ENCODE results near the gene NFIC.
"Not testable (repeated sequence)": the region's sequence is repeated elsewhere in the genome, so short reads cannot be mapped to it uniquely, and the experiment has no call there.

NFIC gene

DNA sequence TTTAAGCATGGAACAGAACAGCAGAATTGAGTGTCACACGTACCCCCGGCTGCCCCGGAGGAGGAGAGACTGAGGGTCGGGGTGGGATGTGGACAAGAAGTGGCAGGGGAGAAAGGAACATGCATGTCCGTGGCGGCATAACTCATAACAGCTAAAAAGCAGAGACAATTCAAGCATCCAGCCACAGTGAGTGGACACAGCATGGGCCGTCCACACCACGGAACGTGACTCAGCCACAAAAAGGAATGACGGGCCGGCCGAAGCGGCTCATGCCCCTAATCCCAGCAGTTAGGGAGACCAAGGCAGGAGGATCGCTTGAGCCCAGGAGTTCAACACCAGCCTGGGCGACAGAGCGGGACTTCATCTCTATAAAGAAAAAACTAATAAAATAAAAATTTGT, 126.5 kb downstream of the NFIC start:
- no peak for DNase-seq (ENCODE audit: low read depth)

DNA sequence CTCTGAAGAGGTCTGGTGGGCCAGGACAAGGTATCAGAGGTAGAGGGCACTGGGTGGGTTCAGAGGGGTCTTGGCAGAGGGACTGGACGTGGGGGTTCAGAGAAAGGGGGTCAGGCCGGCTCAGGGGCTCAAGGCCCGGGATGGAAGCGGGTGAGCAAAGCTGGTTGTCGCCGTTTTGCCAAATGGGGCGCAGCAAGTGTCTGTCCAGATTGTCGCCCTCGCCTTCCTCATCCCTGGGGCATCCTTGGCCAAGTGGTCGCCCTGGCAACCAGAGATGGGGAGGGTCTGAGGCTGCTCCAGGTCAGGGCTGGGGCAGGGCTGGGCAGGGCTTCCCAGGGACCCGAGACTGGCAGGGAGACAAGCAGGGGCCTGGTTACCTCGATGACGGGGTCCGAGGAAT, 127.3 kb downstream of the NFIC start:
- DNase-seq (ENCODE audit: low read depth) = no peak

DNA sequence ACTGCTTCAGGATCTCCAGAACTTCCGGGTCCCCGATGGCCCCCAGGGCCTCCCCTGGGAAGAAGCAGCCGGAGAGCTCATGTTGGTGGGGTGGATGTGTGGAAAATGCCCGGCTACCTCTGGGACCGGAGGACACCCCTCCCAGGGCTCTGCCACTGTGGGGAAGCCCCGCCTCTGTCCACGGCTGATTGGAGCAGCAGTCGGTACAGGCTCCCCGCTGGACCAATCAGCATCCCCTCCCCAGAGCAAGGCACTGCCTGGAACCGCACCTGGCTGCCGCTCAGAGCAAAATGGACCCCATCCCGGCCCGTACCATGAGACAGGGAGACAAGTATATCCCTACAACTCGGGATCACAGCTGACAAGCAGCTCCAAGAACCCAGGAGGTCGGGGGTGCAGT, 127.7 kb downstream of the NFIC start:
- no peak for DNase-seq (ENCODE audit: low read depth)

DNA sequence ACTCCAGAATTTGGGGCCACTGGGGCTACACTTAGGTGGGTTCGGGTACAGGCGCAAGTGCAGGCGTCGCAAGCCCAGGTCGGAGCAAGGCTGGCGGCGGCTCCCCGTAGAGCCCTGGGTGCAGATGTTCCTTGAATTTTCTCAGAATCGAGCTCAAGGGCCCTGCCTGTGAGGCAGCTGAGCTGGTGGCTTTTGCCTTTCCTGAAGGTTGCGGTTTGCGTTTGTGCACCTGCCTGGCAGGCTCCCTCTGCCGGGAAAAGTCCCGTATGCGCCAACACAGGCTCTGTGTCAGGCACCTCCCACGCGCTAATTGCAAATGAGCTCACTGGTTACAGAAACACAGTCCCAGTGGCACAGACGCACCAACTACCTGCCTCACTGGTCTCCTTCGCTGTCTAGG, 128.2 kb downstream of the NFIC start:
- DNase-seq (ENCODE audit: low read depth) = no peak

DNA sequence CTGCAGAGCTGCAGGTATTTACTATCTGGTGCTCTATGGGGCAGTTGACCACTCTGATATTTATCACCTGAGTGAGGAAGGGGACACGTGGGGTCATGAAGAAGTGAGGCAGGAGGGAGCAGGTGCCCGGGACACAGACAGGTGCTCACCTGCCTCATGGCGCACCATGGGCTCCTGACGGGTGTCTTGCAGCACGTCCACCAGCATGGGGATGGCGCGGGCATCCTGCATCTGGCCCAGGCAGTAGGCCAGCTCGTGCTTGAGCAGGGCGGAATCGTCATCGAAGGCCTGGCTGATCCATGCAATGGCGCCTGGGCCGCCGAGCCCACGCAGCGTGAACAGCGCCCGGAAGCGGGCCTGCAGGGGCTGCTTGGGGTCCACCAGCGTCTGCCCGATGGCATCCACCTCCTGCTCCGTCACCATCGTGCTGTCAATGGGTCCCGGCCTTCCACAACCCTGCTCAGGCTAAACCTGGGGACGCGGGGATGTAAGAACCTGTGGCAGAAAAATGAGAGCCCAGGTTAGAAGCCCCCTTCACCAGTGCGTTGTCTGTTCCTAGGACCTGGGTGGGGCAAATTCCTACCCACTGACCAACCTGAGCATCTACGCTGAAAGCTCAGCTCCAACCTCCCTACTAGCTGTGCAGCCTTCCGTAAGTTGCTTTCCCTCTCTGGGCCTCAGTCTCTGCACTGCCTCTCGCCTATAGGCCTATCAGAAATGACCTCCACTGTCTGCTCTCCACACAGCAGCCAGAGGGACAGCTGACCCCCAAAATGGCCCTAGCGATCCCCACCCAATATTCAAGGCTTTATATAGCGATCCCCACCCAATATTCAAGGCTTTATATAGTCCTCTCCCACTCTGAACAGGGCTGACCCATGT, 130.2 kb downstream of the NFIC start:
- no peak for DNase-seq (ENCODE audit: low read depth)

DNA sequence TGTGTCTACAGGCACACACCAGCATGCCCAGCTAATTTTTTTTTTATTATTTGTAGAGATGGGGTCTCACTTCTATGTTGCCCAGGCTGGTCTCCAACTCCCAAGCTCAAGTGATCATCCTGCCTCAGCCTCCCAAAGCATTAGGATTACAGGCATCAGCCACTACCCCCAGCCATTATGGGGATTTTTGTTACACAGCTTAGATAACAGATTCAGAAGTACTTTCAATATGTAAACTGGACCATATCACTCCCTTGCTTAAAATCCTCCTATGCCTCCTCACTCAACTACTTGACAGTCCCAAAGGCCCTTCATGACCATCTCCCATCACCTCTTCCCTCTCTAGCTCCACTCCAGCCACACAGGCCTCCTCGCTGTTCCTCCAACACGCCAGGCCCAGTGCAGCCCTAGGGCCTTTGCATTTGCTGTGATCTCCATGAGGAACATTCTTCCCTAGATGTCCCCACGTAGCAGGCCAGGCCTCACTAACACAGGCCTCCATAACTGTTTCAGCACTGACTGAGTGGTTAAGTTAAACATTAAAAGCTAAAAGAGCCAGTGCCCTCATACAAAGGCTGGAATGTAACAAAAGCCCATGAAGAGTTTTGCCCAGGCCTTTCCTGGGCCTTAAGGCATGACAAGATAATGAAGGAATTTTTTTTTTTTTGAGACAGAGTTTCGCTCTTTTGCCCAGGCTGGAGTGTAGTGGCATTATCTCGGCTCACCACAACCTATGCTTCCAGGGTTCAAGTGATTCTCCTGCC, 131.6 kb downstream of the NFIC start:
- no peak for DNase-seq (ENCODE audit: low read depth)

DNA sequence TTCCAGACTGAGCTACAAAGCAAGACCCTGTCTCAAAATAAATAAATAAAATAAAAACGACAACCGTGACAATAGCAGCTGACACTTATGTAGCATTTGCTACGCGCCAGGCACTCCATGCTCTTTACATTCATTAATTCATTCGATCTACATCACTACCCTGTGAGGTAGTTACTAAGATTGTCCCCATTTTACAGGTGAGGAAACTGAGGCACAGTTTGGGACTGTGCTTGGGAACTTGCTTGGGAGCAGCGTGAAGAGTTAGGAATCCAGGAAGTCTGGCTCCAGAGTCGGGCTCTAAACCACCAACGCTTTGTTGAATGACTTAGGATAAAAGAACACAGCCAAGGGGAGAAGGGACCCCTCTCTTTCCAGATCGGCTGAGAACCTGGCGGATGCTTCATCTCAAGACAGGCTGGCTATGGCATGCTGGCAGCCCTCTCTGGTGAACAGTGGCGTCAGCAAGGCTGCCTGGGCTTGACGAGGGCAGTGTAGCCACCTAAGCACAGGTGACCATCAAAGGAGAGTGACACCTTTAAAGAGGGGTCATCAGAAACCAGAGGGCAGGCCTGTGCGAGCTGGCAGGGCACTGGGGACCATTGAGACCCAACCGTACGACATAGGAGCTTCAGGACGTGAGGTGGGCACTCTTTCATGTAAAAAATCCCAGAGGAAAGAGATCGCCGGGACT, 133.5 kb downstream of the NFIC start:
- no peak for DNase-seq (ENCODE audit: low read depth)

DNA sequence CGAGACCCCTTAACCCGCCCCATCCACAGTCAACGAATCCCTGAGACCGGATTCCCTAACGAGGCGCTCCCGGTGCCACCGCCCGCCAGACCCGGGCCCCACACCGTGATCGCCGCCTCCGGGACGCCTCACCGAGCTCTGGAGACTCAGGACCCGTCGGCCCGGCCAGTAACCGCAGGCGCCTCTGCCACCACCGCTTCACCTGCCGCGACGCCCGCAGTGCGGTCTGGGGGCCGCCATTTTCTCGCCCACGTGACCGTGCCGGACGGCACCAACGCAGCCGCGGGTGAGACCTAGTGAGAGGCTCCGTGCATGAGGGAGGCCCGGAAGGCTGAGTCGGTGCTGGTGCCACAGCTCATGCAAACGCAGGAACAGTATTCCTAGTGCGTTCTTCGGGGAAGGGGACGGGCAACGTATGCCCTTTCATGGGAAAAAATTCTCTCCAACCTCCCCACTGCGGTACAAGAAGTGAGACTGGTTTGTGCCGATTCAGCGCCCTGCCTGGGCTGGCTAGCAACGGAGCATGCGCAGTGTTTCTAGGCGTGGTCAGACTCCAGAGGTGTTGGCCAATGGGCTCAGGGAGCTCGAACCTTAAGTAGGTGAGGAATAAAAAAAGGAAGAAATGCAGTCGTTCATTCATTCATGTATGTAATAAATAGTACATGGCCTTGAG, 134.2 kb downstream of the NFIC start, which contains the start of gene DOHH:
Gene DOHH (minus strand): TSS at position 246 of the 673 bp plus-strand sequence. CDS start 3,860 bp downstream, outside the sequence.
- peak; percentile 73 for DNase-seq (ENCODE audit: low read depth)

DNA sequence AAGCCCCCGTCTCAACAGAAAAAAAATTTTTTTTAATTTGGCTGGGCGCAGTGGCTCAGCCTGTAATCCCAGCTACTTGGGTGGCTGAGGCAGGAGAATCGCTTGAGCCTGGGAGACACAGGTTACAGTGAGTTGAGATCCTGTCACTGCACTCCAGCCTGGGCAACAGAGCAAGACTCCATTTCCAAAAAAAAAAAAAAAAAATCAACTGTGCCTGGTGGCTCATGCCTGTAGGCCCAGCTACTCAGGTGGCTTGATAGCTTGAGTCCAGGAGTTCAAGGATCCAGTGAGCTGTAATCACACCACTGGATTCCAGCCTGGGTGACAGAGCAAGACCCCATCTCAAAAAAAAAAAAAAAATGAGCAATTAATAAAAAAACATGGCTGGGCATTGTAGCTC, 135.4 kb downstream of the NFIC start:
- DNase-seq (ENCODE audit: low read depth) = no peak

DNA sequence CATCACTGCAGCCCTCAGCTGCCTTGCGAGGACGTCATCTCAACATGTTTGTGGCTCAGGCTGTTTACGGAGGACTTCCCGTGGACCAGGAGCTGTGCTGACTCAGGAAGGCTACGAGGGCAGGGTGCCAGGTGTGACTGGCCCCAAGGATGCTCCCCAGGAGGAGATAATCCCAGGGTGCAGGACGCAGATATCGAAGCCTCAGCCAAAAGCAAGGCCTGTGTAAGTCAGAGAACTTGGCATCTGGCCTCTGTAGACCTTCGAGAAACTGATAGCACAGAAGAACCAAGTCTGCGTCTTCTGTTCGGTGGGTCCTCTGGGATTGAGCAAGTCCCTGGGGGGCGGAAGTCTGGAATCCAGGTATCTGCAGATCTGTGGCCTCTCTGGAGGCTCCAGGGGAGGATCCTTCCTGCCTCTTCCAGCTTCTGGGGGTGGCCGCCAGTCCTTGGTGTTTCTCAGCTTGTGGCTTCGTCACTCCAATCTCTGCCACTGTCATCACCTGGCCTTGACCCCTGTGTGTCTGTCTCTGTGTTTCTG, 136.7 kb downstream of the NFIC start:
- no peak for DNase-seq (ENCODE audit: low read depth)

DNA sequence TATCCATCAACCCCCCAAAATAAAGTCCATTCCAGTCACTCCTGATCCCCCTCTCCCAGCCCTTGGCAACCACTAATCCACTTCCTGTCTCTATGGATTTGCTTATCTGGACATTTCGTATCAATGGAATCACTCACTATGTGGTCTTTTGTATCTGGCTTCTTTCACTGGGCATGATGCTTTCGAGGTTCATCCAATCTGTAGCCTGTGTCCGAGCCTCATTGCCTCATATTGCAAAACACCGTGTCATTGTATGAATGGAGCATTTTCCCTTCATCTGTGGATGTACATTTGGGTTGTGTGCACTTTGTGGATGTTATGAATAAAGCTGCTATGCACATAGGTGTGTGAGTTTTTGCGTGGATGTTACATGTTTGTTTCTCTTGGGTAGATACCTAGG, 138.4 kb downstream of the NFIC start:
- DNase-seq (ENCODE audit: low read depth) = no peak

DNA sequence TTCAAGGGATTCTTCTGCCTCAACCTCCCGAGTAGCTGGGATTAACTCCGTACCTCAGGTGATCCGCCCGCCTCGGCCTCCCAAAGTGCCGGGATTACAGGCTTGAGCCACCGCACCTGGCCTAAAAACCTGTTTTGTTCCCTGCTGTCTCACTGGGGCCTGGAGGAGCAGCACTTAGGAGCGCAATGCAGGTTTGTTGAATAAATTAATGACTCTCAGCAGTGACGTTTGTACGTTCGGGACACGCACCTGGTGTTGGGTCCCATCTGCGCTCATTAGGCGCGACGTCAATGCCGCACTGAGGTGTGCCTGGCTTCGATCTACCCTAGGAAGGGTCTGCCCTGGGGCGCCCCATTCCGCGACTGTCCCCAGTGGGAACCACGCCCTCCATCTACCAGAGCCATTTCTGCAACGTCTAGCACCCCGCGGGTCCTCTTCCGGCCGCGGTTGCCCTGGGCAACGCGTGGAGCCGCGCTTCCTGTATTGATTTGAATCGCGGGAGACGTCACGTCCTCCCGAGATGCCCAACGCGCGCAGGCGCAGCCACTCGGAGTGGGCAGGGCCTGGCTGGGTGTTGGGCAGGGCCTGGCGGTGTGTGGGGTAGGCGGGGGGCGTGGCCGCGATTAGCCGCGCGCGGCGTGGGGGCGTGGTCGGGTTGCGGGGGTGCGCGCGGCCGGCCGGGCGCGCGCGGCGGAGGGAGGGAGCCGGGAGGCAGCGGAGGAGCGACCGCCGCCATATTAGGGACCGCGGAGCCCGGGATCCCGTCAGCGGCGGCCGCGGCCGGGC, 139.4 kb downstream of the NFIC start, which contains the start of gene FZR1:
Gene FZR1 (plus strand): TSS at position 714 of the 786 bp plus-strand sequence. CDS start 16,679 bp downstream, outside the sequence.
- DNase-seq (ENCODE audit: low read depth) = peak; percentile 88

DNA sequence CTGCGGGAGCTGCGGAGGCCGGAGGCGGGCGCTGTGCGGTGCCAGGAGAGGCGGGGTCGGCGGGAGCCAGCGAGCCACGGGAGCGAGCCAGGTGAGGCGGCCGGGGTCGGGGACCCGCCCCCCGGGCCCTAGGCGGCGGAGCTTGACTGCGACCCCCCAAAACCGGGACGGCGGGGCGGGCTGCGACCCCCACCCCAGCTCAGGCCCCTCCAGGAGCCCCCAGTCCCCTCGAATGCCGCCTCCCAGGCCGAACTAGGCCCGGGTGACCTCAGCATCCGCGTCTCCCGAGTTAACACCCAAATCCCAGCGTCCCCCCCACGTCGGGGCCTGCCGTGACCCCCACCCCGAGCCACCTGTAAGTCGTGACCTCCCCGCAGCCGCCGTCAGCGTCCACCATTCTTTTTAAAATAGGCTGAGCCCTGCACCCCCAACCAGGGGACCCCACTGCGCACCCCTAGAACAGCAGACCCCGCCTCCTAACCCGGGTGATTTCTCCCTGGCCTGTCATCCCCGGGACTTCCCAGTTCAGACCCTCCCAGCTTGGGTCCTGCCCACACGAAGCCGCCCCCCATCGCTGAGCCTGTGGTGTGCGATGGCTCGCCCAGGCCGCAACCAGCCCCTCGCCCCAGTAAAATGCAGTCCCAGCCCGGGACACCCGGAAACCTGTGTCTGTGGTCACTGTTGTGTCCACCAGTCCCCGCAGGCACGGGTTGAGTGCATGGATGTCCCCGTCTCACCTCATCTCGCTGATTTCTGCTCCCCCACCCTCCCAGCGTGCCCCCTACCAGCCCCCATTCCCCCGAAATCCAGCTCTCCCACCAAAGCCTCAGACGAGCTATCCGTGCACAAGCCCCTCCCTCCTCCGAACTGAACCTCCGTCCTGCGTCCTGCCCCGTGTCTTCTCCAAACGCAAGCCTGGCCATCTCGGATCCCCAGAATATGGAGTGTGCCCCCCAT, 140.3 kb downstream of the NFIC start:
- DNase-seq (ENCODE audit: low read depth) = no peak

DNA sequence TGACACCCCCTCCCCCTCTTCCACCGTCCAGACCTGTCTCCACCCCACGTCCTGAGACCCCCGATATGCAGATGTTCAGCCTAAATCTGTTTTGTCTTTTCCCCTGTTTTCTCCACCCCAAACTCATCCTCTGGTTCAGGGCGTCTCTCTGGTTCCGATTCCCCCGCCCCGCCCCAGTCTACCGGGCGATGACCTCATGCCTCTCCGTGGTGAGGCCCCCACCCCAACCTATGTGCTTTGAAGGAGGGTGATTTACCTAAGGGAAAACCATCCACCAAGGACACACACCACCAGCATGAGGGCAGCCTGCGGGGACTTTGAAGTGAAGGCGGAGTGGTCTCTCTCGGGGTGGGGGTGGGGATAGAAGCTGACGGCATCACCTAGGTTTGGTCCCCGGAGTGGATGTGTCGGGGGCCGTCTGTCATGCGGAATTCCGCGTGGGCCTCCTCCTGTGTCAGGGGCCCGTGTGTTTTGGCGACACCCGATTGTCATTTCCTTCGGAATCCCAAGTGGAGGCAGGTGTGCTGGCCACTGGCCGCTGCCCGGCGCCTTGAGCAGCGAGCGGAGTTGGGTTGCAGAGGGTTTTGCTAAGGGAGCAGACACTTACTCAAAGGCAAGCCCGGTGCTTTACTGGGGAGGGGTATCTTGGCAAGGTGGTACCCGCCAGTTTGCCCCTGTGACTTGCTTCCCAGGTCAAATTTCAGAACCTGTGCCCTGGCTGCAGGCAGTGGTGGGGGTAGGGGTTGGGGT, 141.2 kb downstream of the NFIC start:
- DNase-seq (ENCODE audit: low read depth) = no peak

DNA sequence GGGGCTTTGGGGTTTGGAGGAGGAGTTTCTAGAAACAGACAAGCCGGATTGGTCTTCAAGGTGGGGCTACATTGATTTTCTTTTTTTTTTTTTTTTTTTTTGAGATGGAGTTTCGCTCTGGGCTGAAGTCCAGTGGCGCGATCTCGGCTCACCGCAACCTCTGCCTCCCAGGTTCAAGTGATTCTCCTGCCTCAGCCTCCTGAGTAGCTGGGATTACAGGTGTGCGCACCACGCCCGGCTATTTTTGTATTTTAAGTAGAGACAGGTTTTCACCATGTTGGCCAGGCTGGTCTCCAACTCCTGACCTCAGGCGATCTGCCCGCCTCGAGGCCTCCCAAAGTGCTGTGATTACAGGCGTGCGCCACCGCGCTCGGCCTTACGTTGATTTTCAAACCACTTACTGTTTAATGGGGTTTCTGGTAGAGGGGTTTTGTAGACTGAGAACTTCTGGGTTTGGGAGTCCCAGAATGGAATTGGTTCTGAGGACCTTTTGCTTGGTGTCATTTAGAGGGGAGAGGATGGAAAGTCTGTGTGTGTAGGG, 141.8 kb downstream of the NFIC start:
- DNase-seq (ENCODE audit: low read depth) = not testable (repeated sequence)

DNA sequence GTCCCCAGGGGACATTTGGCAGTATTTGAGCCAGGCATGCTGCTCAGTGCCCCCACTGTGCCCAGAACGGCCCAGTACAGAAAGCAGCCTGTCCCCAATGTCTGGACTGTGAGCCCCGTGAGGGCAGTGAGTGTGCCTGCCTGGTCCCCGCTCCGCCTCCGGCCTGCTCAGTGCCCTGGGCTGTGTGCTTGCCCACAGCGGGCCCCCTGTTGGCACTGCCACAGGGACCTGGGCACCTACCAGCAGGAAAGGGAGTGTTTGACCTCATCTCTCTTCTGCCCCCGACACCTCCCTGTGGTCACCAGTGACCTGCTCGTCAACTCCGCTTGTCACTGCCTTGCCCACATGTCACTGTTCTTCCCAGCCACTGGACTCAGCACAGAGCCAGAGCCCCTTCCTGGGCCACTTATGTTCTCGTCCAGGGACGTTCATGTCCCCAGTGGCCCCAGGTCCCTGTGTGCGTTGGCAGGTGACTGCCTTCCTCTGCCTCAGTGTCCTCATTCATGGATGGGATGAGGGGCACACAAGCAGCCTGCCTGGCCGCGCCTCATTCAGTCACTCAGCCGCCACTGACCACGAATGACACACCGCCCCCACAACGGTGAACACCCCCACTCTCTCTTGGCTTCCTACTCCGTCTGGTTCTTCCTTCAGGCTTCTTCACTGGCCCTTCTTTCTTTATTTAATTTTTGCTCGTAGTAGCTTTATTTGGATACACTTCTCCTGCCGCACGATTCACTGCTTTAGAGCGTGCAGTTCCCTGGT, 142.6 kb downstream of the NFIC start:
- no peak for DNase-seq (ENCODE audit: low read depth)

DNA sequence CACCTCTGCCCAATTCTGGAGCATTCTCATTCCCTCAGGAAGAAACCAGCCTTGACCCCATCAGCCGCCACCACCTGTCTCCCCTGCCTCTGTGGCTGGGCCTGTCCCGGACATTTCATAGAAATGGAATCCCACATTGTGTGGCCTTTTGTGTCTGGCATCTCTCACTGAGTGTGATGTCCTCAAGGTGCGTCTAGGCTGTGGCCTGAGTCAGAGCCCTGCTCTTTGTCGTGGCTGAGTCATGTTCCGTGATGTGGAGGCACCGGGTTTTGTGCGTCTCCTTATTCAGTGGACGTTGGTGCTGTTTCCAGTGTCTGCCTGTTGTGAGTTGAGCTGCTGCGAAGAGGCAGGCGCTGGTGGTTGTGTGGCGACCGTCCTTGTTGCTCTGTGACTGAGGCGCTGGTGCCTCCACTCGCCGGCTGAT, 143.2 kb downstream of the NFIC start:
- no peak for DNase-seq (ENCODE audit: low read depth)

DNA sequence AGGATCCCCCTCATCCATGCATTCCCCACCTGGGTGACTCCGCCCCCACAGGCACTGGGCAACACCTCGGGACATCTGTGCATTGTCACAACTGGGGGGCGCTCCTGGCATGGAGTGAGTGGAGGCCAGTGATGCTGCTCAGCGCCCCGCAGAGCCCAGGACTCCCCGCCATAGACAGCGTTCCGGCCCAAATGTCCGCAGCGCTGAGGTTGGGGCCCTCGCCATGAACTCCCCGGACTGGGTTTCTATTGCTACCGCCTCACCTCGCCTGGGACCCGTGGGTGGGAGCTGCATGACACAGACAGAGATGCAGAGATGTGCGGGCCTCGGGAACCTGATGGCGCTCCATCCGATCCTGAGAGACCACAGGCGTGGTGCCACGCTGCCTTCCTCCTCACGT, 144.3 kb downstream of the NFIC start:
- no peak for DNase-seq (ENCODE audit: low read depth)

All from GM04503 (cell line).